Stimulated activated CD4-positive, alpha-beta T cell treated with anti-CD3 and anti-CD28 coated beads, Interleukin-4, amount 100 ng/mL, for 4 hours (primary cell): Measurements from ENCODE around the gene CXCL14.

Source experiments
- DNase-seq, 2 experiments: peaks; one replicate each; pipeline ENCODE4 v3.0.0-alpha.2; 2020

Gene CXCL14

DNA sequence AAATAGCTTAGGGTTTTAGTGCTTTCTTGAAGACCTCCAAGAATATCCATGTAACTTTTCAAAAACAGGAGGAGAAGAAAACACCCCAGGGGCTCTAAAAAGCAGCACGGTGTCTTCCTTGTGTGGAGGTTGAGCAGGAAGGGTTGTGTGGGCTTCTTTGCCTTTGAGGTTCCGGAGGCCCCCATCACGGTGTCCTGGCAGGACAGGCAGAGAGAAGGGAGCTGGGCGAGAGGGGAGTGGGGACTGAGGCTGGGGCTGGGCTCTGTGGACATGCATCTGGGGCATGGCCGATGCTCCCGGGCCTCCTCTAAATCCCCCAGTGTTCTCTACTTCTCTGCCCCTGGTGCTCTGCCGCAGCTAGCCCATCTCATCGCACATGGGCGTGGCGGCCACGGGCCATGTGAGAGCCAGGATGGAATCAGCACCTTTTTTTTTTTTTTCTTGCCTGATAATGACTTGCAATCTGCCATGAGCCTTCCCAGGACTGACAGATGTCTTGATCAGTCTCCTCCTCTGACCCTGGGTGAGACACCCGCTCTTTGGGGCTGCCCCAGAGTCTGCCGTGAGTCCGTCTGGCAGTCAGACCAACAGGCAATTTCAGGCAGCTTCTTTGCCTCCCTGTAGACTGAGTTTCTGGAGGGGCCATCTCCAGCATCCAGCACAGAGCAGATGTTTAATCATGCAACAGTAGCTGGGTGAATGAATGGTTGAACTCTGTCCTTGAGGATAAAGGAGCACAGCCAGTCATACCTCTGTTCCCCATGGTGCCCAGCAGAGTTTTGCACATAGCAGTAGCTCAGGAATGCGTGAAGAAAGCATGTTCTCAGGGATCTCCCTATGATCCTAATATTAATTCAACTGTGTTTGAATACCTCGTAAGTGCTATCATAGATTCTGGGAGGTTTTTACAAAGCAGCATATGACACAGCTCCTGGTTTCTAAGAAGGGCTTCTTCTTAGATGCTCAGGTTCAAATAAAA is 12.1 kb downstream of the CXCL14 start:
- DNase-seq, result no peak

- DNase-seq, result peak; percentile 38 to 68
Observed at GRCh38 chr5:135565725-135566421, 12.9 kb downstream of the CXCL14 start.

GRCh38 chr5:135565266-135565665 is 13.5 kb downstream of the CXCL14 start:
- no peak for DNase-seq

GRCh38 chr5:135564331-135564730 is 14.5 kb downstream of the CXCL14 start:
- no peak for DNase-seq

DNA sequence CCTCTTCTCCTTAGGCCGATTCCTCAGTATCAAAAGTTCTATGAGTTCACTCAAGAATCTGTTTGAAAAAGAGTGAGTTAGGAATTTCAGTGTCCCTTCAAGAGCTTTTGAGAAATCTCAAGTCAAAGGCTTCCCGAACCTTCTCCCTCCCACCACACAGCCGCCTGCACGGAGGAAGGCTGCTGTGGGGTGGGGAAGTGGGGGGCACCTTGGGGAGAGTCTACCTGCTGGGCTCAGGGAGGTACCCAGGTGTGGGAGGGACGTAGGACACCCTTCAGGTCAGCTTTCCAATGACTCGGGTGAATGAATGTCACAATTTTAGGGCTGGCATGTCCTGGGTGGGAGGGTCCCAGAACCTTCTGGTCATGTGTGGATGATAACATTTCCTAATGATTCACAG is 17.5 kb downstream of the CXCL14 start:
- no peak for DNase-seq

GRCh38 chr5:135560858-135561257 is 17.9 kb downstream of the CXCL14 start:
- peak; percentile 46 to 54 for DNase-seq

DNA sequence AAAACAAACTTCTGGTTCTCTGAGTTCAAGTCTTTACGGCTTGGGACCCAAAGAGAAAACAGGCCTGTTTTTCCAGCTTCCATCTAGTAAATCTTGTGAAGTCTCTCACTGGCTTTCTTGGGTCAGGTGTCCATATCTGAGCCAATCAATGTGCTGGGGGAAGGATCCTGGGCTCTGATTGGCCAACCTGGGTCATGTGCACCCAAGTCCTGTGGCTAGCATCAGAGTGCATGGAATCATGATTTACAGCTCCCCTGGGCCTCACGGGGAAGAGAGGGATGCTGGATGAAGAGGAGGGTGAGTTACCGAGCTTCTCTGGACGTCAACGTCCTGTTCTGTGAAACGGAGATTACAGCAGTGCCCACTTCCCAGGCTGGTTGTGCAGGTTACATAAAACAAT is 19.4 kb downstream of the CXCL14 start:
- no peak for DNase-seq

DNA sequence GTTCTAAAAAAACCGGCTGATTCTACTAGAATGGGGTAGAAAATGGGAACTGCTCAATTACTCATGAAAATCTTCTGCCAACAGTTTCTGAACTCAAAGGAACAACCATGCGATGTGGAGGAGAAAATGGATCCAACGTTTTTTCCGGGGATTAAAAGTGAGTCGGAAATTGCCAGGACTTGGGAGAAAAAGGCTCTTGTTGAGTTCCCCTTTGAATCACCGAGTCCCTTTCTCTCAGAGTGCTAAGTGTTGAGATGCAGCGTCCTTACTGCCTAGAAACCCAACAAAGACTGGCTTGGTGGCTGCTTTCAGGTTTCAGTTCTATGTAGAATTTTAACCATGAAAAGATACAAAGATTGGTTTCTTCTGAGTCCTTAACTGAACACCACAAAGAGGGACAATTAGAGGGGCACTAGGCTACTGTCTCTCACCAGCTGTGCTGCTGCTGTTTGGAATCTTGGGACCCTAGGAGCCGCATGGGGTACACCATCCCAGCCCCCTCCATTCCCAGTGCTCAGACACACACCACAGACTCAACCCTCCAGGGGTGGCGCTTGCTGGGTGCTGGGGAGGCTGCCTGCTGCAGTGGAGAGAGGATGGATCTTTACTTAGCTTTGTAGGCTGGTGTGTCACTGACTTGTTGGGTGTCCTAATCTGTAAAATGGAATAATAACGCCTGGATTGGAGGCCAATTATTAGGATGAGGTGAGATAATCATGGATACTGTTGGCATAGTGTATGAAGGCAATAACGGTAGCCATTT is 21.5 kb downstream of the CXCL14 start:
- DNase-seq, result no peak

DNA sequence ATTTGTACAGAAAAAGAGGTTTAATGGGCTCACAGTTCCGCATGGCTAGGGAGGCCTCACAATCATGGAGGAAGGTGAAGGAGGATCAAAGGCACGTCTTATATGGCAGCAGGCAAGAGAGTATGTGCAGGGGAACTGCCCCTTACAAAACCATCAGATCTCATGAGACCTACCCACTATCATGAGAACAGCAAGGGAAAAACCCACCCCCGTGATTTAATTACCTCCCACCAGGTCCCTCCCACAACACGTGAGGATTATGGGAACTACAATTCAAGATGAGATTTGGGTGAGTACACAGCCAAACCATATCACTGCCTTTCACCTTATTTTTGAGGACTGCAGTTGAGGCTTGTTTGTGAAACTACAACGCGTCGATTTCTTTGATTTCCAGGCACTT is 22.2 kb downstream of the CXCL14 start:
- DNase-seq, result no peak

DNA sequence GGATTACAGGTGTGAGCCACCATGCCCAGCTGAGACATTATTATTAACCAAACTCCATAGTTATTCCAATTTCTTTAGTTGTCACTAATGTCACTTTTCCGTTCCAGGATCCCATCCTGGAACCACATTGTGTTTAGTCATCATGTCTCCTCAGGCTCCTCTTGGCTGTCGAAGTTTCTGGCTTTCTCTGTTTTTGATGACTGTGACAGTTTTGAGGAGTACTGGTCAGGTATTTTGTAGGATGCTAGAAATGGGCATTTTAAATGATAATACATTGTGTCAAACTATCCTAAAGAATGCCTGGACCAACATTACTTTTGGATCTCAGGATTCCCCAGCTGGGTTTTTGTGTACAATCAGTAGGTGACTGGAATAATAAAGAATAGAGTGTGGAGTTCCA is 23.3 kb downstream of the CXCL14 start:
- no peak for DNase-seq

DNA sequence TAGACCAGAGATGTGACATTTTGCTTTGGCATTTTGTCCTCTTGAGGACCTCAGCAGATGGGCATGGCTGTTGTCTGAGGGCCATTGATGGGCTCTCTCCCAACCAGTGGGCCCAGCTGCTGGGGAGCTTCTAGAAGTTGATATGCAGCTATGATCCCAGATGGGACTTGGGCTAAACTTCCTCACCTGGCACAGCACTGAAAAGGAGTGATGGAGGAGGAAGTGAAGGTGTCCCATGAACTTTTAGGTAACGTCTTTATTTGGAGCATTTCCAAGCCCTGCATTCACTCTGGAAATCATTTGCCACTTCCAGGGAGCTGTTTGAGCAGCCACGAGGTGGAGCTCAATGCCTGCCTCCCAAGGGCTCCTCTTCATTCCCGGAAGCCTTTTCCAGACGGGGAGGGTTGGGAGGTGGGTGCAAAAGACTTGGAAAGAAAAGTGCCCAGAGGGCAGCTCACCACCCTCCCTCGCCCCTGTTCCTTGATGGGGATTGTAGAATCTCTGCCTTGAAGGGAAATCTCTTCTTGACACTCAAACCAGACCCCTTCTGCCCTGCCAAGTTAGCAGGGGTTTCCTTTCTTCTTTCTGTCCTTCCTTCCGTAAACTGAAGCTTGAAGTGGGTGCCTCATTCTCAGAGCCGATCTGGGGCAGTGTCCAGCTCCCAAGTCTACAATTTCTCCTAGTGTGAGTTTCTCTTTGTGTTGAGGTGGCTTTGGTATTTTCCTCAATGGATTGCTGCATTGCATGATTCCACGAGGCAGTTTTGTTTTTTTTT is 24.9 kb downstream of the CXCL14 start:
- DNase-seq, result no peak

DNA sequence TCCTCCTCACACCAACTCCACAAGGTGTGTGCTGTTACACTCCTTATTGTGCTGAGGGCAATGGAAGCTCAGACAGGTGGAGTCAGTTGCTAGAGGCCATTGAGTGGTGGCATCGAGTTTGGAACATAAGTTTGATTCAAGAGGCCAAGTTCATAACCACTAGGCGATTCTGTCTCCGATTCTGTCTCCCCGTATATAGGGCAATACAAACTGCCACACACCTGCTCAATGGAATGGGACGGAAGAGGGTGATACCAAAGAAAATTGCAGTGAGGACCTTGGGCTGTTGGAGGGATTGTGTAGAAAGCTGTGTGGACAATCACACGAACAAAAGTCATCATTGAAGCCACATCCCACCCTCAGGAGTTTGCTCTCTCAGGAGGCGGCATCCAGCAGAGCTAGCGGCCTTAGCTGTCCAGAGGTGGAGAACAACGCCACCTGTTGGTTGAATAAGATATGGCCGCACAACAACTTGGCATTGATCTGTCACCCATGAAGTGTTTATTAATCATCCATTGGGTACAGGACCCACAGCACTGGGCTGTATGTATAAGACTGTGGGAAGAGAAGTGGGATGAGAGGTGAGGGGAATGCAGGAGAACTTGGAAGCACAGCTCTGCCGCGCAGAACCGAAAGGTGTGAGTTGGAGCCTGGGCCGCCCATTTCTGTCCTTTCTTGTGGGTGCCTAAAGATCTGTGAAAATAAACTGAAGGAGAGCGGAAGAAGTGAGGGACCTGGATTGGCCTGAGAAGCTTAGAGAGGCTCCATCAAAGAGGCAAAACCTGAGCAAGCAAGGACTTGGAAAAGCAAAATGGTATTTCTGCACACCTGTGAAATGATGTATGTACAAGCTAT is 27.0 kb downstream of the CXCL14 start:
- peak; percentile 34 to 38 for DNase-seq

DNA sequence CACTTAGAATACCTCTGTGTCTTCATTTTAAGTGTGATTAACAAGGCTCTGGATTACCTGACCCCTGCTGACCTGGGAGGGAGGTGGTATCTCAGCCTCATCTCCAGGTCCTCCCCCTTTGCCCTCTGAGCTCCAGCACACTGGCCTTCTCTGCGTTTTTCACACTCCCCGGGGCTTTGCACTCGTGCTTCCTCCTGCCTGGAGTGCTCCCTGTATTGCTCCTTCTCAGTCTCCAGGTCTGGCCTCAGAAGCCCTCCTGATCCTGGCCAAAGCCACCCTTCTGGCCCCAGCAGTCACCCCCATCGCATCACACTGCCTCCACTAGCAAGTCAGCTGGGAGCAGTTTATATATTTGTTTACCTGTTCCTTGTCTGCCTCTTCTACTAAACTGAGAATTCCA is 29.4 kb downstream of the CXCL14 start:
- no peak for DNase-seq

DNA sequence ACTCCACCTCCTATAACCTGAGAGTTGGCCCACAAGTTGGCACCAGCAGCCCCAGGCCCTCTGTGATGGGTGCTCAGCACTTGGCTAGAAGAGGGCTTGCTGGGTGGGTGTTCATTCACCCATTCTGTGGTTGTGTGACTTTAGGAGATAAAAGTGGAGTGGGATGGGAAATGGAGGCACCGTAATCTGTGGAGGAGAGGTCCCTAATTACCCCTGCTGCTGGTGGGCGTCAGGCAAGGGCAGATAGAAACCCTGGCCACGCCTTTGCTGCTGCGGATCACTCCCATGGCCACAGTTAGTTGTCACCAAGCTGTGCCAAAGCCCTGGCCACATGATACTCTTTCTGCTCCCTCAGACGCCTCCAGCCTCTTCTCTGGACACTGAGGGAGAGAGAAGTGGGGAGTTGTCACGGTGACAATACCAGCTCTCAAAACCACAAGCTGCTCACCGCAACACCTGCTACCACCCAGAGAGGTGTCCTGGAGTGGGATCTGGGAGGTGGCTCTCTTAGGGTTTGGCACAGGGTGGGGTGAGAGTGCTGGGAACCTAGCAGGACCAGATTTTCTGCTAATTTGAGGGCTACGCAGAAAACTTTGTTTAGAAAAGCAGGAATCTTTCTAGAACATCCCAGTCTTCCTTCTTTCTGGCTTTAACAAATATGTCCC is 31.1 kb downstream of the CXCL14 start:
- DNase-seq, result no peak

- no peak for DNase-seq
Observed at GRCh38 chr5:135546912-135547311, 31.9 kb downstream of the CXCL14 start.

- no peak for DNase-seq
Observed at GRCh38 chr5:135546101-135546500, 32.7 kb downstream of the CXCL14 start.

DNA sequence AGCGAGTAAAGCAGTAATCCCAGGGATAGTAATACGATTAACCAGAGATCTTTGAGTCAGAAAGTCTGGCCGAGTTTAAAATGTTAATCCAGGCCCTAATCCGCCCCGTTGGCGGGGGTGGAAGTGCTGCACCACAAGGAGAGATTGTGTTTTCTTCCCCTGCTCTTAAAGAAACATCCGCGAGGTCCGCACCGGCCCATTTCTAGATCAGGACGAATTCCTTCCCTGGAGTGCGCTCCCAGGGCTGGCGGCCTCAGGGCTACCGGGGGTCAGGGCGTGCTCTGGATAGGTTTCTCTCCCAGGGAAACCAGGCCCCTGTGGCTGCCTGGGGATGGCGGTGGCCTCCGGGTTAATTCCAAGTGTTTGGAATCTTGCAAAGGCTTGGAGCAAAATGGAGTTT is 33.7 kb downstream of the CXCL14 start:
- no peak for DNase-seq

DNA sequence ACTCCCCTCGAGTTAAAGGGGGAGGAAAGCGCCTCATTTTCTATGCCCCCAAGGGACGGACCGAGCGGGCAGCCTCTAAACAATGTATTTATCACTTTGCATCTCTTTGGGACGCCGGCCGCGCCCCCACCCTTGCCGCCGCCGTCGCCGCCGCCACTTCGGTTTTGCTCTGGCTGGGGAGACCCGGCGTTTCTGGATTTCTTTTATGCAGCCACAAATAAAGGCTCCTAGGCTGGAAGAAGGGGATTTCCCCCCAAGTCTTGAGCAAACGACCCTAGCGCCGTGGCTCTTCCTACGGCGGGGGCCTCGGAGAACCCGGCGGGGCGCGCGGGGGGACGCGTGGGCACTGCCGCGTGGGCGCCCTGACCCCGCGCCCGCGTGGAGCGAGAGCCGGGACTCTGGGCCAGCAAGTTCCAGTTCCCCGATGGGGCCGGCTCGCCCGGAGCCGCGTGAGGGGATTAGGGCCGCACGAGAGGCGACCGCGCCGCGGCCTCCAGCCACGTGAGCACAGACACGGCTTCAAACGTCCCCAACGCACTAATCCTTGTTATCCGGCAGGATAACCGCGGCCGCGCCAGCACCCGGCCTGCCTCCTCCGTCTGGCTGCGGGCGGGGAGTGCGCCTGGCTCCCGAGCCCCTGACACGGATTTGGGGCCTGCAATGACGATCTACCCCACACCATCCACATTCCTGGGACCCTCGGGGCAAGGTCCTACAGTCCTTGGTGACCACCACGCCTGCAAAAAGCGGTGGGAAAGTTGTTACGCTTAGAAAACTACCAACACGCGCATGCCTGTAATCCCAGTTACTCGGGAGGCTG is 35.1 kb downstream of the CXCL14 start:
- no peak for DNase-seq

- DNase-seq, result no peak
Observed at GRCh38 chr5:135543001-135543484, 35.7 kb downstream of the CXCL14 start.
